Stimulated activated CD4-positive, alpha-beta T cell treated with anti-CD3 and anti-CD28 coated beads, Interleukin-12 subunit alpha, Interleukin-12 subunit beta, amount 100 ng/mL, for 4 hours (primary cell): ENCODE results near the gene DLK1.

Experiments used
- DNase-seq: peaks from one replicate; pipeline ENCODE4 v3.0.0-alpha.2; 2020

The DLK1 gene

DNA sequence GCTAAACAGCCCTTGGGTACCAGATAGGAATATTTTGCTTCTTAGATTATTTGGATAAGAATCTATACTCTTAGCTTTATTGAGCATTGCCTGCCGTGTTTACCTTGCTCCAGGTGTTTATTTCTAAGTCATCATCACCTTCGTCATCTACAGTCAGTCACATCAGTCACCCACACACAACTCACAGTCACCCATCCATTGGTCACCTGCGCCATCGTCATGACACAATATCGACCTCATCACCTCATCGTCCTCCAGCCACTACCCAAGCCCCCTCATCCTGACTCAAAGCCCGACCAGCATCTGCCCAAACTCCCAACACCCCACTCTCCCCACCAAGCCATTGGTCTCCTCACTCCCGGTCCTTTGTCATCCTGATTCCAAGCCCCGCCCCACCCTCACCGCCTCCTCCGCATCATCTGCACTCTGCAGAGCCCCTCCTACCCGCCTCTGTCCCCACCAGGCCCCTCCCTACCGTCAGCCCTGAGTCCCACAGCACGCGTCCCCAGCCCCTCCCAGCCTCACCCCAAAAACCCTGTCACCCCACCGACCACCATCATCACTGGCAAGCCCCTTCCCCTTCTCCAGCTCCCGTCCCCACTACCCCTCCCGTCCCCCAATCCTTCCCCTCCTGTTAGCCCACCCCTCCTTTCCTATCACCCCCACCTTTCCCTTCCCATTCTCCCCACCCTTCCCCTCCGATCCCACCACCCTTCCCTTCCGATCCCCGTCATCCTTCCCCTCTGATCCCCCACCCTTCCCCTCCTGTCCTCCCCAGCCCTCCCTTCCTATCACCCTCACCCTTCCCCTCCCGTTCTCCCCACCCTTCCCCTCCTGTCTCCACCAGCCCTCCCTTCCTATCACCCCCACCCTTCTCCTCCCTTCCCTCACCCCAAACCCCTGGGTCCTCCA is 9.8 kb downstream of the DLK1 start:
- no peak for DNase-seq

DNA sequence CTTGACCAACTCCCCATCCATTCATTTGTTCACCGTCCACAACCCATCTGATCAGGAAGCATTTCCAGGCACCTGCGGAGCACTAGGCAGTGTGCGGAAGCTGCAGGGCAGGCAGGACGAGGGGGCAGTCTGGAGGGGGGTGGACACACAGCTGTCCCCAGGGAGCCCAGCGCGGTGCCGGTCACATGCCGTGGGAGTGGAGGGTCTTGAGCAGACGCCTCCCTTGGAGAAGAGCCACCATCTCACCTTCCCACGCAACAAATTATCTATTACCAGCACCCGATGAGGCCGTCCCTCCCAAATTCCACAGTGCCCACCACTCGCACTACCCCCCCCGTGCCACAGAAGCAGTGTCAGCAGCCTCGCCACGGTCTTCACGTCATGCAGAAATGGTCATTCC is 10.8 kb downstream of the DLK1 start:
- no peak for DNase-seq

DNA sequence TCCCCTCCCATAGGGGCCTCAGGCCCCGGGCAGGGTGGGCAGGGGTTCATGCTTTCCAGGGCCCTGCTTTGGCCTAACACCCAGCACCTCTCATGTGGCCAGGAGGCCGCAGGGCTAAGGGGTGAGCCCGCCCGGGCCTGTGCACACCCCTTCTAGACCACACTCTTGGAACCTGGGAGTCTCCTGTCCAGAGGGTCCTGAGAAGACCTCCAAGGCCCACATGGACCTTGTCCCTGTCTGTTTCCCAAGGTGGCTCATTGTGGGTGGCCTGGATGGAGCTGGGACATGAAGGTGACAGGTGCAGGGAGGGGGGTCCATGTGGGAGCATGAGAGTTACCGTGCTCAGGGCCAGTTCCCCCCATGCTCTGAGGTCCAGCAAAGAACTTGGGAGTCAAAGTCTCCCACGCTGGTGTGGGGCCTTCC is 11.6 kb downstream of the DLK1 start:
- DNase-seq: no peak

DNA sequence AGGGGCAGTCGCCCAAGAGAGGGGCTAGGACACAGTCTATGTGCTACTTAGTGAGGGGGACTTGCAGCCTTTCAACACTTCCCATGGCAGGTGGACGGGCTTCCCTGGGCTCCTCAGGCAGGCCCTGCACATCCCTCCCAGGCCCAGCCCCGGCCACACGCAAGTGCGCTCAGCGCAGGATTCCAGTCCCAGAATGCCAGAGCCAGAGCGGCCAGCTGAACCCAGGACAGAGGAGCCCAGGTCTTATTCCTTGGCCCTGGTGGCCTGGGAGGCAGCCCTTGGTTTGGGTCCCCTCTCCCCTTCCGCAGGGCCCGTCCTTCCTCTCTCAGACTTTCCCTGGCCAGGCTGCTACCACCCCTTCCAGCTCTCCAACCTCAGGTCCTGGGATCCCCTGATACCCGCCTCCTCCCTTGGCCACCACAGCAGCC is 12.0 kb downstream of the DLK1 start:
- no peak for DNase-seq

DNA sequence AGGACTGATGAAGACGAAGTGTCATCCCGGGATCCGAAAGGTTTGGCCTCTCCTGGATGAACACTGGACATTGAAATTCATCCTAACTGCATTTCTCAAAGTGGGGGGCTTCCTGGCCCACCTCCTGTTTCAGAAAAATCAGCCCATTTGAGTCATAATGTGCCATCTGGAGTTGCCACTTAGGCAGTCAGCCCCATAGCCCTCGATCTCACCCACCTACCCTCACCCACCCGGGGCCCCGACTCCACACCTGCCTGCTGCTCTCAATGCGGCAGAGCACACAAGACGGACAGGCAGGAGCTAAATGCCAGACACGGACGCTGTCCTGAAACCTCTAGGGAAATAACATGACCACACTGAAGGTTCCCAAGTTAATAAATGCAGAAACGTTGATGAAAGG is 12.6 kb downstream of the DLK1 start:
- no peak for DNase-seq

DNA sequence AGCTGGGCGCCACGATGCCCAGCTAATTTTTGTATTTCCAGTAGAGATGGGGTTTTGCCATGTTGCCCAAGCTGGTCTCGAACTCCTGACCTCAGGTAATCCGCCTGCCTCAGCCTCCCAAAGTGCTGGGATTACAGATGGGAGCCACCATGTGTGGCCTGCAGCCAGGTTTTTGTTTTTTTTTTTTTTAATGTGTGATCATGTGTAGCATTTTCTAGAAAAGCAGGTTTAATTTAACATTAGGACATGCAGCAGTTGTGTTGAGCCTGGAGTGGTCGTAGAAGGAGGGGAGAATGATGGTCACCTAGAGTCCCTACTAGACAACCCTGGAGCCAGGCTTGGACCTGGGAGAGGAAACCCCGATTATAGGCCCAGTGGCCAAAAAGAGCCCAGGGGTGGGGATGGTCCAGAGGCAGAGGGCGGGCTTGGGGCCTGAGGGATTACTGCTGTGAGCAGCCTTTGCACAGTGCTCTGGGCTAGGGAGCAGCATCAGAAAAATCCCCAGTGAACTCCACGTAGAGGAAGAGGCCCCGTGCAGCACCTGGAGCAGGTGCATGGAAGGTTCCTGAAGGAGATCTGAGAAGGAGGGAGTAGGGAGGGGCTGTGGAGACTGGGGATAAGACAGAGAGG is 13.6 kb downstream of the DLK1 start:
- DNase-seq: no peak

DNA sequence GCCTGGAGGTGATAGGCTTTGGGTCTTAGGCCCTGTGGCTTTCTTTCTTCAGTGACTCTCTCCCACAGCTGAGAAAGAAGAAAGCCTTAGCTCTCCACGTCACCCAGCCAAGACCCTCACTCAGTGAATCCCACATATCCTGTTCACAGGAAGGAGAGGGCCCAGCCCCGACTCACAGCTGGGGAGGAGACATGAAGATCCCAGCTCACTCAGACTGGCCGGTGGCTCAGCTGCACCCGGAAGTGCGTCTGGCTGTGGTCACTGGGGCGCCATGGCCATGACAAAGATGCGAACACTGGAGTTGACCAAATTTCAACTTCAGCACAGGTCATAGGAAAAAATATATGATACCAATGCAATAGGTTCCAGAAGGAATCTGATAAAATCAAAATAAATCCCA is 14.2 kb downstream of the DLK1 start:
- no peak for DNase-seq

DNA sequence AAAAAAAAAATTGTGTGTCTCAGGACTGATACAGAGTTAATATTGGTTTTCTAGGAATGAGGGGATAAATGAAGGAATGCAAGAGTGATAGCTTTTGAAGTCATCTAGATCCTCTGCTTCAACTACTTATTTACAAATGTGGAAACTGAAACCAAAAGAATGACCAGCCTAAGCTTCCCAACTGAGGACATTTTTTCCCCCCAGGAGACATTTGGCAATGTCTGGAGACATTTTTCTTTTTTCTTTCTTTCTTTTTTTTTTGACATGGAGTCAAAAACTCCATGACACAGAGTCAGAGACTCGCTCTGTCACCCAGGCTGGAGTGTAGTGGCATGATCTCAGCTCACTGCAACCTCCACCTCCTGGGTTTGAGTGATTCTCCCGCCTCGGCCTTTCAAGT is 15.3 kb downstream of the DLK1 start:
- DNase-seq: no peak

DNA sequence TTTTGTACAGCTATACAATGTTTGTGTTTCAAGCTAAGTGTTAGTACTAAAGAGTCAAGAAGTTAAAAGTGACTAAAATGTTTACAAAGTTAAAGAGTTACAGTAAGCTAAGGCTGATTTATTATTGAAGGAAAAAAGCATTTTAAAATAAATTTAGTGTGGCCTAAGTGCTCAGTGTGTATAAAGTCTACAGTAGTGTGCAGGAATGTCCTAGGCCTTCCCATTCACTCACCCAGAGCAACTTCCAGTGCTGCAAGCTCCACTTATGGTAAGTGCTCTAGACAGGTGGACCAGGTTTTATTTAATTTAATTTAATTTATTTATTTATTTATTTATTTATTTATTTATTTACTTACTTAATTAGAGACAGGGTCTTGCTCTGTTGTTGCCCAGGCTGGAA is 19.6 kb downstream of the DLK1 start:
- no peak for DNase-seq

DNA sequence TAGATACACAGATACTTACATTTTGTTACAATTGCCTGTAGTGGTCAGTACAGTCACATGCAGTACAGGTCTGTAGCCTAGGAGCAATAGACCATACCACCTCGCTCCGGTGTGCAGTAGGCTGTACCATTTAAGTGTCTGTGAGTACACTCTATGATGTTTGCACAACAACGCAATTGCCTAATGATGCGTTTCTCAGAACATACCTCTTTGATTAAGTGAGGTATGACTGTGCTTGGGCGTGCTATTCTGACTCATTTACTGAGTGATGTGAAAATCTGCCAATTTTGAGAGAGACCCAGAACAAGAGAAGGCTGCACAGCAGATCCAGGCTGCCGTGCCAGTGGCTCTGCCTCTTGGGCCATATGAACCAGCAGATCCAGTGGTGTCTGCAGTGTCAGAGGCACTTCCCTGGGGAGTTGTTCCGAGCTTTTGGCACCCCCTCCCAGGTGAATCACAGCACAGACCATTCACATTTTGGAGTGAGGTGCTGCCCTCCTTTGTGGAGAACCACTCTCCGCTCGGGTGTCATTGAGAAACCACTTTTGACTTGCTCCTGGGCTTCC is 20.4 kb downstream of the DLK1 start:
- no peak for DNase-seq

DNA sequence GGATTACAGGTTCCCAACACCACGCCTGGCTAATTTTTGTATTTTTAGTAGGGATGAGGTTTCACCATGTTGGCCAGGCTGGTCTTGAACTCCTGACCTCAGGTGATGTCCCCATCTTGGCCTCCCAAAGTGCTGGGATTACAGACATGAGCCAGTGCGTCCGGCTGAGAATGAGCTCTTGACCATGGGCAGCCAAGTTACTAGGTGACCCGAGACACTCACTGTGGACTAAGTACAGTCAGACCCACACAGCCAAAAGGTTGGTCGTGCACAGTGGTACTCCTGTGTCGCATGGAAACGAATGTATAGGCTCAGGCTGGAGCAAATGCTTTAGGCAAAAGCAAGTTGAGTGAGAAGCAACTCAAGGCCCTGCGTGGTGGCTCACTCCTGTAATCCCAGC is 21.0 kb downstream of the DLK1 start:
- DNase-seq: no peak

DNA sequence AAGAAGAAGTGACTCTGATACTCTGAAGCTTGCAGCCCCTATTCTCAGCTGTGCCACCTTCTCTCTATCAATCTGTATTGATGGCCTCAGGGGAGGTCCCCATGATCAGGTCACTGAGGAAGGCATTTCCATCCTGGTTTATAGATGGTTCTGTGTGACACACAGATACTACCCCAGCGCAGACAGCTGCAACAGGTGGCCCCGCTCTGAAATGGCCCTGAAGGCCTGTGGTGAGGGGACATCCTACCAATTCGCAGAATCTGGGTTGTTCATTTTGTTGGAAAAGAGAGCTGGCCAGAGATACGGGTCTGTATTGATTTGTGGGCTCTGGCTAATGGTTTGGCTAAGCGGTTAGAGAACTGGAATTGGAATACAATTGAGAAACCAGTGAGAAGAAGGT is 21.7 kb downstream of the DLK1 start:
- DNase-seq: no peak

DNA sequence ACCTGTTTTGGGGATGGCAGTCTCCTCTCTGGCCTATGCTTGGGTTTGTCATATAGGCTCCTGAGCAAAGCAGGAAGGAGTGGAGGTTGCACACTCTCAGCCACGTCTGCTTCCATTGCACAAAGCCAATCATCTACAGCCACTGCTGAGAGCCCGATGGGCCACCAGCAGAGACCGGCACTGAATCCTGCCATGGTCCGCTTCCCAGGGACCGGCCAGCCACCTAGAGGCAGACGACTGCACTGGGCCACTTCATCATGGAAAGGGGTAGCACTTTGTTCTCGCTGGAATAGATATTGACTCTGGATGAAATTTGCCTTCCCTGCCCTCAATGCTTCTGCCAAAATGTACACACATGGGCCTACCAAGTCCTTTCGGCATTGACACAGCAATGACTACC is 22.3 kb downstream of the DLK1 start:
- DNase-seq: no peak

DNA sequence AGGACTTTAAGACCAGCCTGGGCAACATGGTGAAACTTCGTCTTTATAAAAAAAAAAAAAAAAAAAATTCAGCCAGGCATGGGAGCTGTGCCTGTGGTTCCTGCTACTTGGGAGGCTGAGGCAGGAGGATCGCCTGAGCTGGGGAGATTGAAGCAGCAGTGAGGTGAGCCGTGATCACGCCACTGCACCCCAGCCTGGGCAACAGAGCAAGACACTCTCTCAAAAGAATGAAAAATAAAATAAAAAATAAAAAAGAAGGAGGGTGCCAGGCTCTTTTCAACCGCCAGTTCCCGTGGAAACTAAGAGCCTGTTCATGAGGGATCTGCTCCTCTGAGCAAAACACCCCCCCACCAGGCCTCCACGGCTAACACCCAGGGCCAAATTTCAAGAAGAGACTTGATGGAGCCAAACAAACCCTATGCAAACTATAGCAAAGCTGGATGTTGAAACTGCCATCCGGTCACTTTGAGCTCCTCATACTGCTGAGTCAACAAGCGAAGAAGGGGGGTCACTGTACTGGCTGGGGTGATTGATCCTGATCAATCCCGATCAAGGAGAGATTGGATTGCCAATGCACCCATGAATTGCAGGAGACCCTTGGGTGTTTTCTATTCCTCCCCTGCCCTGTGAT is 23.4 kb downstream of the DLK1 start:
- no peak for DNase-seq

DNA sequence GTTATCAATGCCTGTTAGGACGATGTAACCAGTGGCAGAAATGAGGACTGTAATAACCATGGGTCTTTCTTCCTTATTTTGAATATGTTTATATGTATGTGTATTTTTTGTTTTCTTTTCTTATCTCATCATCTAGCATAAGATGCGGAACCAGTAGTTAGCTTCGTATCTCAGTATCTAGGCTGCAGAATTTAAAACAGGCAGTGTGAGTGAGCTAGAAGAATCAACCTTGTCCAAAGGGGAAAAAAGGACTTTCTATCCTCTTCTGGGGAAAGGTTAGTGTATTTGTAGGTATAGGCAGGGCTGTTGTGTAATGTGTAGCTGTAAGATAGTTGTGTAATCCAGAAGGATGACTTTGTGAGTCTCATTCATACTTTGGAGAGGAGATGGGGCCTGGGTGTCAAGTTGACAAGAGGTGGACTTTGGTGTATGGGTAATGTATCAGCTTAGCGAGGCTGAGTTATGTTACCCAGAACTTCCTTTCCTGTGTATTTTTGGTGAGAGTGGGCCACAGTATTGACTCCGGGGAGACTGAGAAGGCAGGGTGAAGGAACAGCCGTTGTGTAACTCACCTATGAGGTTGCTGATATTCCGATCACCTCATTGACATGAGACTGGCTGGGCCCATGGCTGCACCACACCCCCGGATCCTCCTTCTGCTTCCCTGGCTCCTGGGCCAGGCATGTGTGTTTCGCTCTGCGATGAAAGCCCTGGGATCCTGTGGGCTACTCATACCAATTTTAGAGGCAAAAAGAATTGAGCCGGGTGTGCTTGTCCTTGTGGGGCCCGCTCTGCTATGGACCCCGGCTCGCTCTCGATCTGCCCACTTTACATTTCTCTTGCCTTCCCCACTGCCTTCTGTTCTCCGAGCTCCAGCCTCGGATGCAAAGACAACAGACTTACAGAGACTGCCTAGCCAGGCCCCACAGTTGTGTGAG is 24.3 kb downstream of the DLK1 start:
- DNase-seq: no peak

DNA sequence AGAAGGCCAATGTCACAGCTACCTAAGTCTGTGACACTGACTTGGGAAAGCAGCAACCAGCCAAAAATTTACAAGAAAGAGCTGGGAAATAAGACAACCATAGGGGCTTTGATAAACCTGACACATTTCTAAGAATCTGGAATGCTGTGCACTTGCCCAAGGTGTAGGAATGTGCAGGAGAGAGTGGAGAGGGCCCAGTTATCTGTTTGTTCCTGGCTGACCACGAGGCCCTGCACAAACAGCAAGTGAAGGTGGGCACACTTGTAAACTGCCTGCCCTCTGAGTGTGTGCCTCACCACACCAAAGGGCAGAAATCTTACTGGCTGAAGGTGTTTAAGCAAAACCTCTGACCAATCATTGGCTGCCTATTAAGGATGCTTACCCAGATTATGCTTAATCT is 27.3 kb downstream of the DLK1 start:
- DNase-seq: no peak

DNA sequence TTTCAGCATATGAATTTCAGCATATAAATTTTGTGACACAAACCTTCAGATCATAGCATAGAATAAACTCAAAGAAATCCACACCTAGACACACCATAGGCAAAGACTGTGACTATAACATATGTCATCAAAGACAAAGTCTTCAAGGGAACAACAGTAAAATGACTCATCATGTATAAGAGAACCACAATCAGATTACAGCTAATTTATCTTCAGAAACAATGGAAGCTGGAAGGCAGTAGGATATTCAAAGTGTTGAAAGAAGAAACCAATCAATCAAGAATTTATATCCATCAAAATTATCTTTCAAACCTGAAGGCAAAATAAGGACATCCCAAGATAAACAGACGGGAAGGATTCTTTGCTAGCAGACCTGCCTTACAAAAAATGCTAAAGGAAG is 29.0 kb downstream of the DLK1 start:
- no peak for DNase-seq

DNA sequence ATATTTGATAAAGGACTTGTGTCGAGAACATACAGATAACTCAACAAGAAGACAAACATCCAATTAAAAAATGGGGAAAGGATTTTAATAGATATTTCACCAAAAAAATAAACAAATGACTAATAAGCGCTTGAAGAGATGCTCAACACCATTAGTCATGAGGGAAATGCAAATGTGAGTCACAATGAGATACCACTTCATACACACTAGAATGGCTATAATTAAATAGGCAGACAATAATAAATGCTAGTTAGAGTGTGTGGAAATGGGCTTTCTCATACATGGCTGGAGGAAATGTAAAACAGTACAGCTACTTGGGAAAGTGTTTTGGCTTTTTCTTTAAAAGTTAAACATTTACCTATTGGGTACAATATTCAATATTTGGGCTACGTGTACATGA is 34.8 kb downstream of the DLK1 start:
- DNase-seq: no peak

DNA sequence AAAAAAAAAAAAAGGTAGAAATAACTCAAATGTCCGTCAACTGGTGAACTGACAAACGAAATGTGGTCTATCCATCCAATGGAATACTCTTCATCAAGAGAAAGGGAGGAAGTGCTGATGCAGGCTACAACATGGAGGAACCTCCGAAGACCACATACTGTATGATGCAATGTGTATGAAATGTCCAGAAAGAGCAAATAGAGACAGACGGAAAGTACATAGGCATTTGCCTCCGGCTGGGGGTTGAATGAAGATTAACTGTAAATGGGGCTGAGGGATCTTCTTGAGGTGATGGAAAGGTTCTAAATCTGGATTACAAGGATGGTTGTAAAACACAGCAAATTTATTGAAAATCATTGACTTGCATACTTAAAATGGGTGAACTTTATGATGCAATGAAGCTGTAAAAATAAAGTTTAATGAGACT is 35.4 kb downstream of the DLK1 start:
- DNase-seq: no peak

DNA sequence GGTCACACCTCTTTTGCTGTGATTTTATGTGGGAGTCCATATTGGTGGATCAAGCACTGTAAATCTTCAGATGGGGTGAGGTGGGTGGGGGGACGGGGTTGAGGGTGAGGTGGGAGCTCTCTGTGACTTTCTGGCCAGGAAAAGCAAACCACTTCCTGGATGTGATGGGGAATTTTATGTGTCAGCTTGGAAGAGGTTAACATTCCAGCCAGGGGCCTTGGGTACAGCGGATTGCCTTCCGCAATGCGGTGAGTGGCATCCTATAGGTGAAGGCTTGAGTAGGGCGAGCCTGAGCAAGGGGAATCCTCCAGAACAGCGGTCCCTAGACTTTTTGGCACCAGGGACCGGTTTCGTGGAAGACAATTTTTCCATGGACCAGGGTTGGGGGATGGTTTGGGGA is 36.2 kb downstream of the DLK1 start:
- no peak for DNase-seq

DNA sequence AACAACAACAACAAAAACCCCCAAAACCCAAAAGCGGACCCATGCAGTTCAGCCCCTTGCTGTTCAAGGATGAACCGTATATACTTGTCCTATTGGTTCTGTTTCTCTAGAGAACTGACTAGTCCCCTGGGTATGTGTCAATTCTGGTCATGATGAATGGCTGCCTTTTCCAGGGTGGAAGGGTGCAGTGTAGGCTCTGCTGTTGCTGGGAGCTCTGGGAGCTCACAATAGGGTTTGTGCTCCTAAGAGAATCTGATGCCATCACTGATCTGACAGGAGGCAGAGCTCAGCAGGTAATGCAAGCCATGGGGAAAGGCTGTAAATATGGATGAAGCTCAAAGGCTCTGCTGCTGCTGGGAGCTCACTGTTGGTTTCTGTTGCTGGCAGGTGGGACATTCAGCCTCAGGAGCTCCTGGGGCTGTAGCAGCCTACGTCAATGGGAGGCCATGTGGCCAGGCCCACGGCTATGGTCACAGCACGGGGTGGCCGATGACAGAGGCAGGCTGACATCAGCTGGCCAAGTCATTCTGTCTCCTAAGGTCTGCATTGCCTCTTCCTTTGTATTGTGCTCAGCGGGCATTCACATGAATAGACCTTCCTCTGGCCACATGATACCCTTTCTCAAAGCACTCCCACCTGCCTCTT is 37.9 kb downstream of the DLK1 start:
- DNase-seq: no peak

DNA sequence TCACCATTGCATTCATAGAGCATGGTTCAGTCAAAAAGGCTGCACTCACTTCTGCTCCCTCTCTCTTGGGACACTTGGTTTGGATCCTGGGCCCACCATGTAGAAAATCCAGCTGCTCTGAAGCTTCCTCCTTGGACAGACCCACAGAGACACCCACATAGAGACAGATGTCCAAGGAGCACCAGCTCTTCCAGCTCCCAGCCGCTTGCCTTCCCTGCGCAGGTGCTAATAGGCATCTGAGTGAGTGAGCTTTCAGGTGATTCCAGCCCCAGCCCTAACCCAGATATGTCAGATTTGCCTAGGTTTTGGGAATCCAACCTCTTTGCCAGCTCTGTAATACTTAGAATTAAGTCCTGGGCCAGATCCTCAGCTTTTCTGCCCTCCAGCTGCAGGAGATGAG is 38.6 kb downstream of the DLK1 start:
- no peak for DNase-seq
